ENCODE measurements around the gene RPGRIP1.

Gene RPGRIP1

GRCh38 chr14:21279783-21280182 lies at the start of gene RPGRIP1:
TSS of gene RPGRIP1 (plus strand) at chr14:21280083. CDS start at chr14:21287977, 7,894 bp downstream.
- DNase-seq (ENCODE audit: low read depth): no peak
- H3K4me3 ChIP-seq (ENCODE audit: control insufficient read depth, low read depth, low read length): no peak within 1 kb of the TSS
- TF ChIP-seq, protein P1, sequence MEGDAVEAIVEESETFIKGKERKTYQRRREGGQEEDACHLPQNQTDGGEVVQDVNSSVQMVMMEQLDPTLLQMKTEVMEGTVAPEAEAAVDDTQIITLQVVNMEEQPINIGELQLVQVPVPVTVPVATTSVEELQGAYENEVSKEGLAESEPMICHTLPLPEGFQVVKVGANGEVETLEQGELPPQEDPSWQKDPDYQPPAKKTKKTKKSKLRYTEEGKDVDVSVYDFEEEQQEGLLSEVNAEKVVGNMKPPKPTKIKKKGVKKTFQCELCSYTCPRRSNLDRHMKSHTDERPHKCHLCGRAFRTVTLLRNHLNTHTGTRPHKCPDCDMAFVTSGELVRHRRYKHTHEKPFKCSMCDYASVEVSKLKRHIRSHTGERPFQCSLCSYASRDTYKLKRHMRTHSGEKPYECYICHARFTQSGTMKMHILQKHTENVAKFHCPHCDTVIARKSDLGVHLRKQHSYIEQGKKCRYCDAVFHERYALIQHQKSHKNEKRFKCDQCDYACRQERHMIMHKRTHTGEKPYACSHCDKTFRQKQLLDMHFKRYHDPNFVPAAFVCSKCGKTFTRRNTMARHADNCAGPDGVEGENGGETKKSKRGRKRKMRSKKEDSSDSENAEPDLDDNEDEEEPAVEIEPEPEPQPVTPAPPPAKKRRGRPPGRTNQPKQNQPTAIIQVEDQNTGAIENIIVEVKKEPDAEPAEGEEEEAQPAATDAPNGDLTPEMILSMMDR (conservative IDR thresholded peaks at IDR 0.05; ENCODE audit: control insufficient read depth, insufficient read depth, low read depth, low read length): no peak

GRCh38 chr14:21231020-21231652 lies 48.7 kb upstream of the RPGRIP1 start:
- H3K4me3 ChIP-seq (ENCODE audit: control insufficient read depth, low read depth, low read length): no peak overlapping the region
- DNase-seq (ENCODE audit: low read depth): no peak
- TF ChIP-seq, protein P1 (conservative IDR thresholded peaks at IDR 0.05; ENCODE audit: control insufficient read depth, insufficient read depth, low read depth, low read length): no peak

DNA sequence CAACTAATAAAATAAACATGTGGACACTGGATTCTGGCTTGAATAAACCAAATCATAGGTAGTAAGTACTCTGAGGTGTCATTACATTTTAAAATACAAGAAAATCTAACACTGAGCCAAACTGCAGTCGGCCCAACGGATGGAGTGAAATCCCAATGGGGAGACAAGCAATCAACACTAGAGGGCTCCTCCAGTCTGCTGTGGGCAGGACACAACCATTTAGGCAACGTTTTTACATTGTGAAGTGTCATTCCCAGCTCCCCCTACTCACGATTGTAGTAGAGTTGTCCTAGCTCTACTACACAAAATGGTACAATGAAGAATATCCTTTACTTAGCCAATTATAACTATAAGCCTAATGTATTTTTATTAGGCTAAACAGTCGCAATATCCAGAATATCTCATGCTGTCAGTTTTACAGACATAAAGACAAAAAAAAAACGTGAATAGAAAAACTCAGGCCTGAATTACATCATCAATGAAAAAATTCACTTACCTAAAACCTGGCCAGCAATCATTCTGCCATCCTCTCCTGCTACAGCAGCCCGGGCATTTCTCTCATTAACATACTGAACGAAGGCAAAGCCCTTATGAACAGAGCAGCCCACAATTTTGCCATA lies 46.3 kb upstream of the RPGRIP1 start:
- no peak overlapping the region for H3K4me3 ChIP-seq (ENCODE audit: control insufficient read depth, low read depth, low read length)
- TF ChIP-seq, protein P1 (conservative IDR thresholded peaks at IDR 0.05; ENCODE audit: control insufficient read depth, insufficient read depth, low read depth, low read length): peak; percentile 48
- peak; percentile 34 for DNase-seq (ENCODE audit: low read depth)

GRCh38 chr14:21234112-21234511 lies 45.8 kb upstream of the RPGRIP1 start:
- H3K4me3 ChIP-seq (ENCODE audit: control insufficient read depth, low read depth, low read length): no peak overlapping the region
- TF ChIP-seq, protein P1 (conservative IDR thresholded peaks at IDR 0.05; ENCODE audit: control insufficient read depth, insufficient read depth, low read depth, low read length): no peak
- no peak for DNase-seq (ENCODE audit: low read depth)

- TF ChIP-seq, protein P1 (conservative IDR thresholded peaks at IDR 0.05; ENCODE audit: control insufficient read depth, insufficient read depth, low read depth, low read length): no peak
- DNase-seq (ENCODE audit: low read depth): no peak
- H3K4me3 ChIP-seq (ENCODE audit: control insufficient read depth, low read depth, low read length): no peak overlapping the region
Observed at GRCh38 chr14:21236948-21237797, 42.7 kb upstream of the RPGRIP1 start.

- DNase-seq (ENCODE audit: low read depth): no peak
- H3K4me3 ChIP-seq (ENCODE audit: control insufficient read depth, low read depth, low read length): no peak overlapping the region
- TF ChIP-seq, protein P1 (conservative IDR thresholded peaks at IDR 0.05; ENCODE audit: control insufficient read depth, insufficient read depth, low read depth, low read length): no peak
Observed at GRCh38 chr14:21238823-21239518, 40.9 kb upstream of the RPGRIP1 start.

All from fibroblast of mammary gland (primary cell).